Activated gamma-delta T cell treated with anti-CD3 and anti-CD28 coated beads, Interleukin-2, amount 50 U/mL, for 16 hours (primary cell): ENCODE measurements around the gene SERPINB2.

Source experiments
- DNase-seq: peaks from one replicate; pipeline ENCODE4 v3.0.0-alpha.2; 2020; ENCODE audit warnings: low read depth

Gene SERPINB2

DNA sequence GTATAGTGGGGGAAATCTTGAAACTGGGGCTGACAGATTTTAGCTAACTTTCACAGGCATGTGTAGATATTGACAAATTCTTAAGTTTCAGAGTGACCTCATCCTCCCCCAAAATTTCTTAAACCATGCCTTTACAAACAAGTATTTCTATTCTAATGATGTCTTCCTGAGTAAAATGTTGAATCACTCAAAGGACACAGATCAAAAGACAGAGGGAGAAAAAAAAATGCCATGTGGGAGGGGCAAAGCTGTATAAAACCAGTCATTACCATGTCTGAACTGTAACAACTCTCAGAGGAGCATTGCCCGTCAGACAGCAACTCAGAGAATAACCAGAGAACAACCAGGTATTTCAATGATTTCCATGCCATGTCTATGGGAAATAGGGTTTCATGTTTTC is at the start of gene SERPINB2:
Gene SERPINB2 (plus strand): TSS at position 282 of the 400 bp plus-strand sequence. CDS start 3,740 bp downstream, outside the sequence.
- DNase-seq = no peak

DNA sequence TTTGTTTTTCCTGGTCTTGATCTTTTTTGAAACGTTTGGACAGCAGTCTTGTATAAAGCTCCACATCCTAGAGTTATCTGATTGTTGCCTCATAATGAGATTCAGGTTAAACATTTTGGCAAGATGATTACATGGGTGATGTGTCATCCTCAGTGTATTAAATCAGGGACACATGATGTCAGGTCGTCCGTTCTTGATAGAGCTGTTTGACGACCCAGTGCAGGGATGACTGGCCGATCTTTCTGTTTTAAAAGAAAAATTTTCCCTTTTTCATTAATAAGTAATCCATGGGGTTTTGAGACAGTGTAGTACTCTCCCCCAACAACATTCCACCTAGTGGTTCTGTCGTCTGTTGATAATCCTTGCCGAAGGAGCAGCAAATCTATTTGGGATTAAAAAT is 44.5 kb upstream of the SERPINB2 start:
- no peak for DNase-seq

DNA sequence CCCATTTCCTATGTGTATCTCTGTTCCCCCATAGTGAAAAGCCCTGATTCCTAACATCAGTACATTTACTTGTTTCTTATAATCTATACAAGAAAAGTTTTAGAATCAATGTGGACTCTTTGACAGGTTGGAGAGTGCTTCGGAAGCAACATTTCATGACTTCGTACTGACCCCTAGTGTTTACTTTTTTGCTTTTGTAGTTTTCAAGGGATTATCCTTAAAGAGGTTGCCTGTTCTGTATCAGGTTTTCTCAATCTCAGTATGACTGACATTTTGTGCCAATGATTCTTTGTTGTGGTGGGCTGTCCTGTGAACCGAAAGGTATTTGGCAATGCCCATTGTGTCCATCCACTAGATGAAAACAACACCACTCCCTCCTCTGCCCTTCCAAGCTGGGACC is 43.3 kb upstream of the SERPINB2 start:
- DNase-seq = no peak

DNA sequence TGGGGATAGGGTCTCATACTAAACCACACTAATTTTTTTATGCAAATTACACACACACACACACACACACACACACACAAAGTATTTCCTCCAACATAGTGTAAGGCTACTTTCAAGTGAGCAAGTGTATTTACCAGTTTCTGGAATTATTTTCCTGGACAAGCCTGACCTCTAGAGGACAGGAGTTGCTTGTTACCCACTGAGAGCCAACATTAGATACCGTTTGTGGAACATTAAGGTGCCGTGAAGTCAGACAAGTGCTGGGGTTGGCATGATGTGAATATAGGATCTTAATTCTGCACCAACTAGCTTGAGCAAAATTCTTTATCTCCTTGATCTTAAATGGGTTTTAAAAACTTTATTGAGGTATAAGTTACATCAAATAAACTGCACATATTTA is 39.3 kb upstream of the SERPINB2 start:
- DNase-seq = no peak

GRCh38 chr18:63850020-63850419 is 37.5 kb upstream of the SERPINB2 start:
- DNase-seq = no peak

GRCh38 chr18:63850636-63851035 is 36.9 kb upstream of the SERPINB2 start:
- no peak for DNase-seq

GRCh38 chr18:63858456-63858855 is 29.0 kb upstream of the SERPINB2 start:
- no peak for DNase-seq

GRCh38 chr18:63859781-63860475 is 27.6 kb upstream of the SERPINB2 start:
- no peak for DNase-seq

- no peak for DNase-seq
Observed at GRCh38 chr18:63860531-63860930, 27.0 kb upstream of the SERPINB2 start.

- DNase-seq = no peak
Observed at GRCh38 chr18:63867368-63868125, 20.0 kb upstream of the SERPINB2 start.

DNA sequence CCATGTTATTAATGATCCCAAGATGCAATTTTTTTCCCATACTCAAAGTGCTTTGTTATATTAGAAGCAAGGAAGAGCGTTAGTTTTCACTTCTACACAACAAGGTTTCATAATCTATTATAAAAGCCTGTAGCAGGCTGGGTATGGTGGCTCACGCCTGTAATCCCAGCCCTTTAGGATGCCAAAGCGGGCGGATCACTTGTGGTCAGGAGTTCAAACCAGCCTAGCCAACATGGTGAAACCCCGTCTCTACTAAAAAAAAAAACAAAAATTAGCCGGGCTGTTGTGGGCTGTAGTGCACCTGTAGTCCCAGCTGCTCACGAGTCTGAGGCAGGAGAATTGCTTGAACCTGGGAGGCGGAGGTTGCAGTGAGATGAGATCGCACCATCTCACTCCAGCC is 19.0 kb upstream of the SERPINB2 start:
- DNase-seq = no peak

GRCh38 chr18:63869374-63869773 is 18.1 kb upstream of the SERPINB2 start:
- DNase-seq = no peak

GRCh38 chr18:63869851-63870250 is 17.7 kb upstream of the SERPINB2 start:
- no peak for DNase-seq

- no peak for DNase-seq
Observed at GRCh38 chr18:63871836-63872235, 15.7 kb upstream of the SERPINB2 start.

DNA sequence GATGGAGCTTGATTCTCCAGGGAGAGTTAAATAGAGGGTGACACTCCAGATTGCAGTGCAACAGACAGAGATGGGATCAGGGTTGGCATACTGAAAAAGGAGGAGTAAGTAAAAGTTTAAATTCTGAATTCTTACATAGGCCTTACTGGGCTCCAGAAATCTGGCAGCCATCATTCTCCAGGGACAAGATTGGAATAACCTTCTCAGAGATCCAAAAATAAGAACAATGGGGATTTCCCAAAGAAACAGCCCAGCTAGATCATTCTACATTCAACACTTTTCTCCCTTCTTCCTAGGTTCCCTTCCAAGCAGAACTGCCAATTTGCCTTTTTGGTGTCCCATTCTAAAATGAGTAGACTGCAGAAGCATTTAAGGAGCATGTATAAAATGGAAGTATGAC is 14.9 kb upstream of the SERPINB2 start:
- DNase-seq = no peak

DNA sequence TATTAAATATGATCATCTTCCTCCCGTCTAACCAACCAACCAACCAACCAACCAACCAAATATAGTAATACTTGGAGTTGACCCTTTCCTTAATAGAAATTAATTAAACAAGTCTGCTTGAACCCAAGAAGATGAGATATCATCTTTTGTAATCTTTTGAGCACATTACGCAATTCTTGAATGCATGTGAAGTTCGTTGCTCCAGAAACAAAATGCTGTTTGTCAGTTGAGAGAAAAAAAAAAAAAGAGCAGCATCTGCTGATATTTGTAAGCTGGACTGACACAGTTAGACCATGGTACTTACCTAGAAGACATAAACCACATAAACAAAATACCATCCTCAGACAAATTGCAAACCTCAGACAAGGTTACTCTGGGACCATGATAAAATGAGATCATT is 9.2 kb upstream of the SERPINB2 start:
- no peak for DNase-seq

DNA sequence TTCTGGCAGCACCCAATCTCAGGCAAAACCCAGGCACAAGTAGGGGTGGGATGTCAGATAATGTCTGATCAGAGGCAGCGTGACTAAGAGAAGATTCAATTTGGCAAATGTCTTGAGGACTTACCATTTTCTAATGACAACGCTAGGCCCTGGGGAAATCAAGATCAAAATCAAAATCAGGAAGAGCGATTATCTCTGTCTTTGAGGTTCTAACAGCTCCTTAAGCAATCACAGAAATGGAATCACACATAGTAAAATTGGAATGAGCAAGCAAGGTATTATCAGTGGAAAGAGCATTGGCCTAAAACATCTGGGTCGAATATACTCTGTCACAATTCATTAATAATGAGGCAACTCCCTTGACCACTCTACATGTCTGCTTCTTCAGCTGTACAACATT is 8.6 kb upstream of the SERPINB2 start:
- DNase-seq = no peak

- no peak for DNase-seq
Observed at GRCh38 chr18:63879709-63880108, 7.8 kb upstream of the SERPINB2 start.

GRCh38 chr18:63881851-63882250 is 5.7 kb upstream of the SERPINB2 start:
- DNase-seq = no peak

DNA sequence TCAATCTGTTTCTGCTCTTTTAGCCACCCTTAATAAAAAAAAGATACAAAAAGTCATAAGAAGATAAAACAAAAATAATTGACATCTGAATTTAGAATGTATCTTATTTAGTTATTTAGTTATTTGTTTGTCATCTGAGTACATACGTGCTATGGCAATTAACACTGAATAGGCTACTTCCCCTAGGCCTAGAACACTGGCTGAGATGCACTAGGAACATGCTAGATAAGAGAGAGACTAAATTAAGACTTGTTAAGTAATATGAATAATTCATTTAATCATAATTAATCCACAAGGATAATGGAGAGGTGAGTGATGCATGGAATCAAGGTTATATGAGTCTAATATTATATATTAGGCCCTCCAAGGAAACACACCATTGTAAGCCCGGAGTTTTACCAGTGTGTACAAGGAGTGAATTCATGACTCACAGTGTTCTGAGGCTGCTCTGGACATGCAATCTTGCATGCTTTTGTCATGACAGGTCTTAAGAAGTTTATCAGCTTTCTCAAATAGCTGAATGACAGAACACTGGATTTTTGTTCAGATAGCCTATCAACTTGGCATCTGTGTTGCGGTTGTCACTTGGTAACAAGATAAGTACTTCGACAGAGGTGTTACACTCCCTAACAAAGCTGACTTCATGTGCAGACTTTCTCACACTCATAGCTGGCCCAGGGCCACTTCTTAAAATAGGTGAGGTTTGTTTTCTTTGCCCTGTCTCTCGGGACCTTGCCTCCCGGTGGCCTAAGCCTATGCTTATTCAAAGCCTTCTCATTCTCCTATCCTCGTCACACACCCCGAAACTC is 5.0 kb upstream of the SERPINB2 start:
- DNase-seq = no peak

- DNase-seq = no peak
Observed at GRCh38 chr18:63883617-63884016, 3.9 kb upstream of the SERPINB2 start.

- DNase-seq = no peak
Observed at GRCh38 chr18:63888470-63889190, 1.1 kb downstream of the SERPINB2 start.
